Prostate gland (tissue), 2 donors: Measurements from ENCODE around the gene TMTC2. TPM values are rescaled to one million over a fixed set of nuclear protein-coding genes. Genes with fewer than 3 reads are reported as not detected.

Source experiments
- DNase-seq: peaks from one replicate; pipeline ENCODE4 v3.0.0-alpha.2; 2019; ENCODE audit warnings: low spot score
- H3K27ac ChIP-seq, 2 donors: fragments of 200-600 bp; sonication (generic); 2 replicates each; pipeline ENCODE4 v1.5.1; 2017 to 2019
- H3K27me3 ChIP-seq: fragments of 200-600 bp; sonication (generic); replicated peaks from 2 replicates; pipeline ENCODE4 v1.5.1; 2019; ENCODE audit not compliant: insufficient read depth
- H3K36me3 ChIP-seq, 2 donors: fragments of 200-600 bp; sonication (generic); 1 replicate in 1 of 2; 2 replicates in 1 of 2; pipeline versions ENCODE4 v1.5.1 to v1.8.1; 2017 to 2019
- H3K4me1 ChIP-seq: fragments of 200-600 bp; sonication (generic); replicated peaks from 2 replicates; pipeline ENCODE4 v1.5.1; 2019
- H3K4me3 ChIP-seq, 2 donors: fragments of 200-600 bp; sonication (generic); 2 replicates each; pipeline ENCODE4 v1.5.1; 2017 to 2019
- H3K9me3 ChIP-seq: fragments of 200-600 bp; sonication (generic); 2 replicates; pipeline ENCODE4 v1.5.1; 2017
- CTCF ChIP-seq, 4 experiments: fragments of 200-600 bp in 2 of 4; fragments of 450-650 bp in 2 of 4; sonication (generic) in 2 of 4; IDR thresholded peaks; 1 replicate in 3 of 4; 2 replicates in 1 of 4; pipeline ENCODE4 v1.5.1; 2016 to 2019; ENCODE audit warnings: antibody characterized with exemption in 4 of 4, mild to moderate bottlenecking in 2 of 4, moderate library complexity in 2 of 4
- POLR2A ChIP-seq: fragments of 450-650 bp; IDR thresholded peaks from one replicate; pipeline ENCODE4 v1.6.1; 2016; ENCODE audit warnings: antibody characterized with exemption, mild to moderate bottlenecking
- POLR2AphosphoS5 ChIP-seq: sonication (generic); formaldehyde crosslinking; IDR thresholded peaks from one replicate; pipeline ENCODE4 v1.6.1; 2017; ENCODE audit warnings: antibody characterized with exemption
- WGBS: methylation state at CpG from one replicate; pipeline ENCODE4 v1.1.5; 2018; 5-methylcytosine and 5-hydroxymethylcytosine counted together
- intact Hi-C: fragments of 100-400 bp; cut with DNase I; formaldehyde crosslinking; loops from one replicate; pipeline ENCODE4 v1.14.2; 2022
- total RNA-seq, 2 donors: library from RNA; depleted of rRNA; stranded (reverse); fragments of >200 nt; gene quantifications; one replicate each; pipeline ENCODE4 v1.1.0, GENCODE V29; 2016

TMTC2 gene
- total RNA-seq, 2 donors from 2014 or later = 19.0 to 30.7 TPM

GRCh38 chr12:82659343-82660207 lies 27.1 kb upstream of the TMTC2 start:
- Histone ChIP-seq H3K27ac (no peak overlapping the region), H3K36me3 (no peaks in the 10 kb centered on the region), H3K9me3 (no peaks in the 10 kb centered on the region), H3K4me3 (no peak overlapping the region), H3K27me3 (no peaks in the 10 kb centered on the region), H3K4me1 (no peaks in the 10 kb centered on the region)
- no peak for DNase-seq
- WGBS = 93% methylated on average over 28 of the region's 28 CpGs
- intact Hi-C loops = no loop called here
- TF ChIP-seq CTCF (IDR thresholded peaks at IDR 0.05) = no peak
- no peak for TF ChIP-seq POLR2AphosphoS5
- no peak for TF ChIP-seq POLR2A

DNA sequence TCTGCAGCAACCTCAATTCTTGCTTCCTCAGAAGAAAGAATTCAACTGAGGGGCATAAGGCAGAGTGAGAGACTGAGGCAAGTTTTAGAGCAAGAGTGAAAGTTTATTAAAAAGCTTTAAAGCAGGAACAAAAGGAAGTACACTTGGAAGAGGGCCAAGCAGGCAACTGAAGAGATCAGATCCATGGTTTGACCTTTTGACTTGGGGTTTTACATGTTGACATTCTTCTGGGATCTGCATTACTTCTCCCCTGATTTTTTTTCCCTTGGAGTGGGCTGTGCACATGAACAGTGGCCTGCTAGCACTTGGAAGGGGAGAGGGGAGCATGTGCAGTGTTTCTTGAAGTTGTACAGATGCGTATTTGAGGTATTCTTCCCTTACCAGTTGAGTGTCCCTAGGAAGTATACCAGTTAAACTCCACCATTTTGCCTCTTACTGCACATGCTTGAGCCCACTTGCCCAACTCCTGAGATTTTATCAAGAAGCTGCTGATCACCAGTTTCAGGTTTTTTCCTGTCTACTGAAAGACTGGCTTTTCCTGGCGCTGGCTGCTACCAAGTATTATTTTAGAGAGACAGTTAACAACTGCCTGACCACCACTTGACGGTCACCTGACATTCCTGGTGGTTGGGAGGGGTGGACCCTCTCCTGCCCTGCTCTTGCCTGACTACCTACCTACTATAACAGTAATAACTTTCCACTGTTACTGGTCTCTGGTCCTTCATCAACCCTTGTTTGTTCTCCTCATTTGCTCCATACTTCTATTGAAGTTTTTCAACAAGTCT lies 26.0 kb upstream of the TMTC2 start:
- WGBS = 82% methylated on average over 3 of the region's 3 CpGs
- no peak for DNase-seq
- H3K36me3 ChIP-seq = no peaks in the 10 kb centered on the region
- H3K27me3 ChIP-seq = no peaks in the 10 kb centered on the region
- no peaks in the 10 kb centered on the region for H3K4me1 ChIP-seq
- H3K27ac ChIP-seq = no peak overlapping the region
- intact Hi-C loops = no loop called here
- no peak for TF ChIP-seq POLR2A
- no peak for TF ChIP-seq CTCF (IDR thresholded peaks at IDR 0.05)
- TF ChIP-seq POLR2AphosphoS5 = no peak
- H3K9me3 ChIP-seq = no peaks in the 10 kb centered on the region
- no peak overlapping the region for H3K4me3 ChIP-seq

GRCh38 chr12:82663893-82664292 lies 22.8 kb upstream of the TMTC2 start:
- no peaks in the 10 kb centered on the region for H3K9me3 ChIP-seq
- TF ChIP-seq CTCF (IDR thresholded peaks at IDR 0.05) (no peak), POLR2A (no peak), POLR2AphosphoS5 (no peak)
- intact Hi-C loops = no loop called here
- WGBS = 24% methylated on average over 7 of the region's 7 CpGs
- H3K4me3 ChIP-seq = no peak overlapping the region
- H3K36me3 ChIP-seq = no peaks in the 10 kb centered on the region
- no peaks in the 10 kb centered on the region for H3K4me1 ChIP-seq
- DNase-seq = no peak
- no peaks in the 10 kb centered on the region for H3K27me3 ChIP-seq
- no peak overlapping the region for H3K27ac ChIP-seq

- Histone ChIP-seq H3K27ac (no peak overlapping the region), H3K4me1 (no peaks in the 10 kb centered on the region), H3K27me3 (no peaks in the 10 kb centered on the region), H3K9me3 (no peaks in the 10 kb centered on the region), H3K4me3 (no peak overlapping the region), H3K36me3 (no peaks in the 10 kb centered on the region)
- WGBS = 92% methylated on average over 3 of the region's 3 CpGs
- intact Hi-C loops = no loop called here
- TF ChIP-seq POLR2A = no peak
- TF ChIP-seq POLR2AphosphoS5 = no peak
- TF ChIP-seq CTCF (IDR thresholded peaks at IDR 0.05) = no peak
- DNase-seq = no peak
These were observed 21.4 kb upstream of the TMTC2 start for GRCh38 chr12:82665142-82665923.
